B cell (primary cell): Measurements from ENCODE around the gene CD40.

Source experiments
- CTCF ChIP-seq: fragments of 200-600 bp; IDR thresholded peaks from one replicate; pipeline ENCODE4 v1.8.0; 2022; ENCODE audit warnings: antibody characterized with exemption, mild to moderate bottlenecking
- EZH2 ChIP-seq: IDR thresholded peaks from 2 replicates; pipeline ENCODE4 v1.6.1; 2012; ENCODE audit warnings: borderline replicate concordance, low read depth, mild to moderate bottlenecking, moderate library complexity, low read length; ENCODE audit not compliant: insufficient read depth, poor library complexity, severe bottlenecking

- no peak for TF ChIP-seq EZH2
- TF ChIP-seq CTCF = no peak
These were observed 16.2 kb upstream of the CD40 start for GRCh38 chr20:46101957-46102356.
